Neuron (in vitro differentiated cells): Measurements from ENCODE around the gene RER1.

Experiments
- H2AFZ ChIP-seq: one replicate; pipeline ENCODE4 v1.6.1; 2013; ENCODE audit warnings: low read depth, mild to moderate bottlenecking, inconsistent platforms, low read length, moderate library complexity
- H3K27me3 ChIP-seq: one replicate; pipeline ENCODE4 v1.6.1; 2013; ENCODE audit warnings: low read length; ENCODE audit not compliant: insufficient read depth
- H3K36me3 ChIP-seq: one replicate; pipeline ENCODE4 v1.6.1; 2013; ENCODE audit warnings: low read length; ENCODE audit not compliant: insufficient read depth
- H3K4me1 ChIP-seq: one replicate; pipeline ENCODE4 v1.6.1; 2013; ENCODE audit warnings: low read length; ENCODE audit not compliant: insufficient read depth
- H3K4me3 ChIP-seq: 2 replicates; pipeline ENCODE4 v1.5.1; 2013; ENCODE audit warnings: mild to moderate bottlenecking, low read length, moderate library complexity
- H3K9me3 ChIP-seq: one replicate; pipeline ENCODE4 v1.6.1; 2013; ENCODE audit warnings: low read length

RER1 gene

DNA sequence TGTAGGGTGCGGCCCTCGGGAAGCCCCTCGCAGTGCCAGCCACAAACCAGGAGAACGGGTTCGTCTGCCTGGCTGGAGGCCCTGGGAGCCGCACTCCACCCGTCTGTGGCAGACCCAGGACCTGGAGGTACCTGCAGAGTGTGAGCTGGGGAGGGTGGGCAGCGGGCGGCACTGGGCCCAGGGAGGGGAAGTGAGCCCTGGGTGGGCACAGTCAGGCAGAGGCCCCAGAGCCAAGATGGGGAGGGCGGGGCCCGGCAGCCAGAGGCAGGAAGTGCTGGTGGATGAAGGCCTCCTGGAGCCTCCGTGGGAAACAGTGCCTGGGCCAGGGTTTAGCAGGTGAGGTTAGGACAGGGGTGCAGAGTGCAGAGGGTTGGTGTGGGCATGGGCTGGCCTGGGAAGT lies 24.8 kb downstream of the RER1 start:
- peaks cover 21% of the 10 kb centered on the region for H3K27me3 ChIP-seq
- no peaks in the 10 kb centered on the region for H3K36me3 ChIP-seq
- H3K9me3 ChIP-seq, result no peaks in the 10 kb centered on the region
- H3K4me3 ChIP-seq, result no peak overlapping the region
- no peak overlapping the region for H2AFZ ChIP-seq
- H3K4me1 ChIP-seq, result peaks cover 21% of the 10 kb centered on the region

DNA sequence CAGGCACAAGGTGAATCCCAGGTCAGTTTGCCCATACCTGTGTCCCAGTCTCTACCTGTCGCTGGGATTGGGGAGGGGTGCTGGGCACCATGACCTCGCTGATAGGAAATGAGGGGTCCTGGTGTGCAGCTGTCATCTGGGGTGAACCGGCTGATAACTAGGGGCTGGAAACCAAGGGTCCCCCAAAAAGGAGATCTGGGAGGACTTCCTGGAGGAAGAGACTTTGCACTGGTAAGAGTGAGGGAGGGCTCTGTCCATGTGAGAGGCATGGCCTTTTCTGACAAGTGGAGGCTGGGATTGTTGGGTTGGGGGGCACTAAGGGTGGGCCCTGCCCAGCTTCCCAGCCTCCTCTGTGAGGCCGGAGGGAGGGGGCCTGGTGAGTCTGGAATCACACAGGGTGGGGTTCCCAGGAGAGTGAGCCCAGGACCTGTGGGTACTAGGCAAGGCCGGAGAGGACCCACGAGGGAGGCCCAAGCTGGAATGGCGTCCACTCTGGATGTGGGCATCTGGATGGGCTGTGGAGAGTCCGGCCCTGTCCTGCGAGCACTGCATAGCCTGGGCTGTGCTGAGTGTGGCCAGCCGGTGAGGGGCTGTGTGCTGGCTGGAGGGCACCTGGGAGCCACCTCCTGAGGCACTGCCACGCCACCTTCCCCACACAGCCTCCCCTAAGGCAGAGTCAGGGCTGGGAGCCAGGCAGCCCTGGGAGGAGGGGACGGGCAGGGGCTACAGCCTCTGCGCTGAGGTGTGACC lies 25.6 kb downstream of the RER1 start:
- Histone ChIP-seq H3K27me3 (peaks cover 21% of the 10 kb centered on the region), H3K36me3 (no peaks in the 10 kb centered on the region), H2AFZ (no peak overlapping the region), H3K9me3 (peaks cover under 1% of the 10 kb centered on the region), H3K4me1 (peaks cover 14% of the 10 kb centered on the region), H3K4me3 (no peak overlapping the region)

DNA sequence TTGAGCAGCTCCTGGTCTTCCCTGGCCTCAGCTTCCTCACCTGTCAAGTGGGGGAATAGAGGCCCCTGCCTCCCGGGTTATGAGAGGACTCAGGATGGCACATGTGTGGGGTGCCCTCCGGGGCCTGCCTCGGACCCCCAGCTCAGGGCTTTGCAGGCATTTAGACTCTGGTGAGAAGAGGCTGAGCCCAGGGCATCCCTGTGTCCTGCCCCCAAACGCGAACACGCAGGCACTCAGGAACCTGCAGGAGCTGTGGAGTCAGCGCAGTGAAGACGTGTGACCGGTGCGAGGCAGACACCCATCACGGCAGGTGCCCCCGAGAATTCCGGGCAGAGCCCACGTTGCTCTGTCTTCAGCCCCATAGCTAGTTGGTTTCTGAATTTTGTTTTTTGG lies 26.2 kb downstream of the RER1 start:
- peaks cover 14% of the 10 kb centered on the region for H3K4me1 ChIP-seq
- no peak overlapping the region for H3K4me3 ChIP-seq

DNA sequence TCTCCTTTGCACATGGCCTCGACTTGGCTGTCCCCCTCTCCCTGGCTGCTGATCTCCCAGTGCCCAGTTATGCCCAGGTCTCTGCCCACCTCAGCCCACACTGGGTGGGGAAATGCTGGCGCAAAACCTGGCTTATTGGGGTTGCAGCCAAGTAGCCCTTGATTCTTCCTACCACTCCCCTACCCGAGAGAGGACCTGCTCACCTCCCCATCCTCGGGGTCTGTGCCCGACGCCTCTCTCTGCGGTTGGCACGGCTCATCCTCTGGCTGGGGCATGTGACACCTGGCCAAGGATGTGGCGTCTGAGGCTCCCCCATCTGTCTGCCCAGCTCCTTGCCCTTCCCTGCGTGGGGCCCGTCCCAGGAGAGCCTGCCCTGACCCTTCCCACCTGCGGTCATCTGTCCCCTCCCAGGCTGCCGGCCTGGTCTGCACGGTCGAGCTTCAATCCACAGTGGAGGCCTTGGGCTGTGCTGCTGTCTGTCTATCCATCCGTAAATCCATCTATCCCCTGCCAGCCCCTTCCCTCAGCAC lies 27.2 kb downstream of the RER1 start:
- Histone ChIP-seq H3K4me3 (no peak overlapping the region), H3K9me3 (peaks cover 5% of the 10 kb centered on the region), H3K4me1 (peaks cover 5% of the 10 kb centered on the region), H3K36me3 (no peaks in the 10 kb centered on the region), H2AFZ (no peak overlapping the region), H3K27me3 (peaks cover 21% of the 10 kb centered on the region)

More for the DNA sequence above, 26.2 kb downstream of the RER1 start:
- peaks cover 2% of the 10 kb centered on the region for H3K9me3 ChIP-seq
- H2AFZ ChIP-seq, result no peak overlapping the region
- no peaks in the 10 kb centered on the region for H3K36me3 ChIP-seq
- H3K27me3 ChIP-seq, result peaks cover 21% of the 10 kb centered on the region

DNA sequence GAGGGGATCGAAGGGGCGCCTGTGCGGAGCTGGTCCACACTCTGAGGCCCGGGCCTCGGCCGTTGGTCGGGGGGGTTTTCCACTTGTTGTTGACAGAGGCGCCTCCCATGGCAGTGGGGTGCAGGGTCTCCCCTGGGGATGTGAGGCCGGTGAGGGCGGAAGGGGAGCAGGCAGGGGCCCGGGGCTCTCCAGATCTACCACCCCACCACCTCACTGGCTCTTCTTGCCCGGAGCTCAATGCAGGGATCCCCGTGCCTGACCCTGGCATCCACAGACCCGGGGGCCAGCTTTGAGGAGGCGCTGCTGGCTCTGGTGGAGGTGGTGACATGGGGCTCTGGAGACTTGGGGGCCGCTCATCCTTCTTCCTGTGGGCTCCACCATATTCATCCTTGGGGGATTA lies 27.8 kb downstream of the RER1 start:
- peaks cover 5% of the 10 kb centered on the region for H3K9me3 ChIP-seq
- H2AFZ ChIP-seq, result no peak overlapping the region
- H3K36me3 ChIP-seq, result no peaks in the 10 kb centered on the region
- H3K4me1 ChIP-seq, result no peaks in the 10 kb centered on the region
- no peak overlapping the region for H3K4me3 ChIP-seq
- peaks cover 21% of the 10 kb centered on the region for H3K27me3 ChIP-seq

DNA sequence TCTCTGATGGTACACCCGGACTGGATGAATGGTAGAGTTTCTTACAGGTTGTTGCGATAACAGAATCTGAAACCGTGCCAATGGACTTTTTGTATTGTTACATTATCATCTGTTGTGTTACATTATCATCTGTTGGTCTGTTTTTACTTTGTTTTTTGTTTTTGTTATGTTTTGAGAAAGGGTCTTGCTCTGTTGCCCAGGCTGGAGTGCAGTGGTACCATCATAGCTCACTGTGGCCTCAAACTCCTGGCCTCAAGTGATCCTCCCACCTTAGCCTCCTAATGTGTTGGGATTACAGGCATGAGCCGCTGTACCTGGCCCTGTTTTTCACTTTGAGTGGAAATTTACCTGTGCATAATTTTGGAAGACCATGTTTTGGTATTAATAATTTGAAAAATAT lies 30.9 kb downstream of the RER1 start:
- Histone ChIP-seq H3K9me3 (peaks cover 5% of the 10 kb centered on the region), H3K4me3 (no peak overlapping the region), H2AFZ (no peak overlapping the region), H3K36me3 (no peaks in the 10 kb centered on the region), H3K27me3 (peaks cover 18% of the 10 kb centered on the region), H3K4me1 (peaks cover 7% of the 10 kb centered on the region)

DNA sequence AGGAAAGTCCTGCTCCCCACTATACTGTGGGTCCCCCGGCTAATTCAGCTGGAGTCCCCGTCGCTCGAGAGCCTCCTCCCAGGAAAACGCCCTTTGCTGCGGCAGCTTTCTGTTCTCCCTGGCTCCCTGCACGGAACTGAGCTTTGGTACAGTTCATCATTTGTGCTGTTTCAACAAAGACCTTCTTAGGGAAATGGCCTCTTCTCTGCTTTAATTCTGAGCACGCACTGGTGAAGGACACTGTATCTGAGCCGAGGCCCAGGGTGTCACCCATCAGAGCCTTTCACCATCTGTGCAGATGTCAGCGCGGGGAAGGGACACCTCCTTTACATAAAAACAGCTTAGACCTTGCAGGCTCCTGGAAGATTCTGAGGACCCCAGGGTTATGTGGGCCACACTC lies 34.3 kb downstream of the RER1 start:
- Histone ChIP-seq H3K4me3 (no peak overlapping the region), H3K36me3 (no peaks in the 10 kb centered on the region), H3K9me3 (peaks cover 5% of the 10 kb centered on the region), H3K4me1 (peaks cover 7% of the 10 kb centered on the region), H2AFZ (no peak overlapping the region), H3K27me3 (peaks cover 4% of the 10 kb centered on the region)

DNA sequence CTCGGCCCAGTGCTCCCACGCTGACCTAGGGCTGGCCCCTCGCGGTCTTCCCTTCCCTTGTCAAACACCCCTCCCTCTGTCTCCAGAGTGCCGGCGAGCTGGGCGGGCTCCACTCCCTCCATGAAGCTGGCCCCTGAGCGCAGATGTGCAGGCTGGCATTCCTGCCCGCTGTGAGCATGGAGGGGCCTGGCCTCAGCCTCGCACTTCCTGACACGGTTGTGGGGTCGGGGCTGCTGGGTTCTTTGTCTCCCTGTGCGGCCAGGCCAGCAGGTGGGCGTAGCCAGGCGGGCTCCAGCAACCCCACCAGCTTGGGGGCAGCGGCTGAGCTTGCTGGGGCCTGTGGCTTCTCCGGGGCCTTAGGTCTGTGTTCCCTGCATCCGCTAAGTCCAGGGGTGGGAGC lies 34.9 kb downstream of the RER1 start:
- Histone ChIP-seq H2AFZ (no peak overlapping the region), H3K4me3 (no peak overlapping the region), H3K9me3 (peaks cover 5% of the 10 kb centered on the region), H3K36me3 (no peaks in the 10 kb centered on the region), H3K4me1 (peaks cover 11% of the 10 kb centered on the region), H3K27me3 (peaks cover 4% of the 10 kb centered on the region)

DNA sequence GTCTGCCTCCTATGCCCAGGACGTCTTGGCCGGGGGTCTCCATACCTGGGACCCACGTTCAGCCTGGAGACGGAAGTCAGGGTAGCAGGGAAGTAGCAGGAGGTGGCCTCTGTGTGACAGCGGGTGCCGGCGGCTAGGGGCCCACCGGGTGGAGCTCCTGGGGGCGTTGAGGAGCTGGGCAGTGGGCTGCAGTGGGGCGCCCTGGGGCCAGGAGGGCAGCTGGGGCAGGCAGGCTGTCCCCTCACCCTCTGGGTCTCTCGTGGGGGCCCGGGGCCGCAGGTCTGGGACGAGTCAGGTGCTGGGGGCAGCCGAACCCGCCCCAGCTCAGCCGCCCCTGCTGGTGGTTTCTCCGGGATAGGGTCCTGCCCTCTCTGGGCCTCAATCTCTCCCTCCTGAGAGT lies 35.4 kb downstream of the RER1 start:
- no peak overlapping the region for H3K4me3 ChIP-seq
- H3K27me3 ChIP-seq, result peaks cover 4% of the 10 kb centered on the region
- peaks cover 5% of the 10 kb centered on the region for H3K9me3 ChIP-seq
- no peaks in the 10 kb centered on the region for H3K36me3 ChIP-seq
- H3K4me1 ChIP-seq, result peaks cover 16% of the 10 kb centered on the region
- H2AFZ ChIP-seq, result no peak overlapping the region

DNA sequence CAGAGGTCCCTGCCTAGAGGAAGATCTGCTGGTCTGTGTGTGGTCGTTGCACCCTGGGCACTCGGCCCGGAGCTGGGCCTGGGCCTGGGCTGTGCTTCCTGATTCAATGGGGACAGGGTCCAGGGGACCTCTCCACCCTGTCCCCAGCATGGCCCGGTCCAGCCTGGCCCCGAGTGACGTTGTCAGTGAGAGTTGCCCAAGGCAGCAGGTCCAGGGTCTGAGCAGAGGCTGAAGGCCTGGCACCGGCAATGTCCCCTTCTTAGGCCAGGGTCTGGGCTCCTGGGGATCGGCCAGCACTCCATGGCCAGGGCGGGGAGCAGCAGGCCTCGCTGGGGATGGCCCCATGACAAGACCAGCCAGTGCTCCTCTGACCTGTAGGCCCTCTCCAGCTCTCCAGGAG lies 36.3 kb downstream of the RER1 start:
- peaks cover 26% of the 10 kb centered on the region for H3K4me1 ChIP-seq
- H2AFZ ChIP-seq, result no peak overlapping the region
- H3K36me3 ChIP-seq, result no peaks in the 10 kb centered on the region
- H3K27me3 ChIP-seq, result peaks cover 8% of the 10 kb centered on the region
- H3K4me3 ChIP-seq, result no peak overlapping the region
- peaks cover 4% of the 10 kb centered on the region for H3K9me3 ChIP-seq

DNA sequence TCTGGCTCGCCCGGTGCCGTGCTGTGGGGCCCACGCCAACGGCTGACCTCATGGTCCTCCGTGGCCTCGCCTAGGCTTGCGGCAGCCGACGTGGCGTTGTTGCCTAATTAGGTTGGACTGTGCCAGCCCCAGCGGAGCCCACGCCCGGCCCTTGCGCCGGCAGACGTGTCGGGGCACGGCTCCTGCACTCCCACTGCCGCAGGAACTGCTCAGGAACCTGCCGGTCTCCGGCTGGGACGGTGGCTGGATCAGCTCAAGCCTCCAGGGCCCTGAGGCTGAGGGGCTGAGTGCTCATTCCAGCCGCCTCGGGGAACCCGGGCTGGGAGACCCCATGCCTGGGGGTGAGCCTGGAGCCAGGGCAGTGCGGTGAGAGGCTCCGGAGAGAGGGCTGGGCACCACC lies 36.8 kb downstream of the RER1 start:
- Histone ChIP-seq H3K4me1 (peaks cover 29% of the 10 kb centered on the region), H3K9me3 (peaks cover 2% of the 10 kb centered on the region), H3K27me3 (peaks cover 12% of the 10 kb centered on the region), H2AFZ (no peak overlapping the region), H3K36me3 (no peaks in the 10 kb centered on the region), H3K4me3 (no peak overlapping the region)

DNA sequence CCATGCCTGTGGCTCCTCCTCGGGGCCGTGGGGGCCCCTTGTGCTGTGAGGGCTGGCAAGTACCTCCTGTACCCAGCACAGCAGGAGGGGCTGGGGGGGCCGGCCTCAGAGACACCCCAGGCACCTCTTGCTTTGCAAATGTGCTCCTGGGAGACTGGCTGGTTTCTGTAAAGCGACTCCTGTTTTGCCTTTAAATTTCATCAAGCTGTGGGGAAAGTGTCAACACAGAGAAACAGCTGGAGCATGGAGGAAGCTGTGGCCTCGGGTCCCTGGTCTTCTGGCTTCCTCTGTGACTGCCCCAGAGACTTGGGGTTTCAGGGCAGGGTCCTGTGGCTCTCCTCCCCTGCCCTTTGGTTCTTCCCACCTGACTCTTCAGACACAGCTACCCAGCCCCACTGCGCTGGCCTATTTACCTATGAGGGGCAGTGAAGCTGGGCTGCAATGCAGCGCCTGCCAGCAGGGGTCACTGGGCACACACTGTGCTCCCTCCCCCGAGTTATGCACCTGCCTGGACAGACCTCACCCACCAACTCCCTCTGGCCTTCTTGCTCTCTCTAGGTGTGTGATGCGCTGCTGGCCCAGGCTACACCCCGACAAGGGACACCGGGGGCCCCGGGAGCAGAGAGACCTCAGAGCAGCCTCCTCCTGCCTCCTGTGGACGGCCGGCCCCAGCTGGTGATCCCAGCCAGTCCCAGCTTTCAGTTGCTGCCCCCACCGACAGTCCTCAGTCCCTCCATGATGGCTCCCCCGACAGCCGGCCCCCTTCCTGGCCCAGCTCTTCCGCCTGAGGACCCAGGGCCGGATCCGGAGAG lies 38.3 kb downstream of the RER1 start:
- Histone ChIP-seq H3K9me3 (no peaks in the 10 kb centered on the region), H2AFZ (no peak overlapping the region), H3K27me3 (peaks cover 25% of the 10 kb centered on the region), H3K36me3 (no peaks in the 10 kb centered on the region), H3K4me1 (peaks cover 29% of the 10 kb centered on the region), H3K4me3 (no peak overlapping the region)

DNA sequence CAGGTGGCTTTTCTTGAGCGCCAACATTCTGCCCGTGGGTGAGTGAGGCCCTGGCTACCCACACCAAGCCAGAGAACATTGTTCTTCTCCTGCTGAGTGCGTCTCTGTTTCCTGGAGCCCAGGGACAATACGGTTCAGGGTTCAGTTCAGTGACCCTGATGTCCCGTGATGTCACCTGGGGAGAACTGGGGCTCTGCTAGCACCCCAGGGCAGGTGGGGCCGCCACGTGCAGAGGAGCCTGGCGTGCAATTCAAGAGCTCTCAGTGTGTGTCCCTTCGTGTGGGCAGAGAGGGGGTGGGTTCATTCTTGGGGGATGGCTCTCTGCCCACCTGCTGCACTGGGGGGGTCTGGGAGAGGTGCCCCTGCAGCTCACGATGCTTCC lies 38.9 kb downstream of the RER1 start:
- Histone ChIP-seq H3K4me3 (no peak overlapping the region), H3K9me3 (no peaks in the 10 kb centered on the region), H2AFZ (no peak overlapping the region), H3K4me1 (peaks cover 29% of the 10 kb centered on the region), H3K36me3 (no peaks in the 10 kb centered on the region), H3K27me3 (peaks cover 31% of the 10 kb centered on the region)
